GM21723 (cell line): ENCODE results near the gene SLX4IP.
"Not testable (repeated sequence)": the region's sequence is repeated elsewhere in the genome, so short reads cannot be mapped to it uniquely, and the experiment has no call there.

ENCODE experiments used
- ATAC-seq: cut with Tn5 transposase; IDR thresholded peaks from one replicate; pipeline ENCODE4 v1.9.1; 2021; ENCODE audit warnings: mild to moderate bottlenecking, moderate library complexity; ENCODE audit not compliant: unreplicated experiment

The SLX4IP gene

DNA sequence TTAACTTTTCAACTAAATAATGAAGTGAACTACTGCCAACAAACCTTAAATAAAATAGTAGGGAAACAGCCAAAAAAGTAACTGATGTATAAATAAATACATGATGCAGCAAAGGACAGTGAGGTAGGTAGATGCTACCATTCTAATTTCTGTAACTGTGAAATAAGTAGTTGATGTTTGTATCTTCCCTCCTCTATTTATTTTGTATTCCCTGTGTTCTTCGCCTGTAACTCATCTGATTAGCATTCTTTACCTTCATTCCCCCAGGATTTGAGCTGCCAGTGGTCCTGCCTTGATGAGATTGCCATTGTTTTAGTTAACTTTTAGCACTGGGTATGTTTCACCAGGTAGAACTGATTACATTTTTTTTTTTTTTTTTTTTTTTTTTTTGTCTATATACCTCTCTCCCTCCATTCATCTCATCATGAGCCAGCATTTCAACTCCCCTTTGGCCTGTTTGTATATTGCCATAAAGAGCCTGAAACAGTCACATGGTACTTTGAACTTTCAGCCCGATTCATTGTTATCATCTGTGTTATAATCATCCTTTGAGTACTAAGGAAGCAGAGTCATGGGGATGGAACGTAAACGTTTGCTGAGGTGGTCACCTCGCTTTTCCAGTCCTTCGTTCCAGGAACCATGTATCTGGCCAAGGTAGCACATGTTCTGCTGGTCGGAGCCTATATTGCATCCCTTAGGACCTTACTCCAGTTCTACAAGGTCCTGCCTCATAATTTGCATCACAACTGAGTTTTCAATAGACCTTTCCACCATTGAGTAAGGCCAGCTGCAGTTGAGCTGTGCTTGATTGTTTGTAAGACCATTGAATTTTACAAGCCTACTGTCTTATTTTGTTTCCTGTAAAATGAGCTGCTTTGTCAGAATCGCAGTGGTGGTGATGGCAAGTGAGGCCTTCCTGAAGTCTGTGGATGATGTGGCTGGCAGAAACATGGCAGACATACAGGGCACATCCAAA, 131.1 kb downstream of the SLX4IP start:
- ATAC-seq: no peak

DNA sequence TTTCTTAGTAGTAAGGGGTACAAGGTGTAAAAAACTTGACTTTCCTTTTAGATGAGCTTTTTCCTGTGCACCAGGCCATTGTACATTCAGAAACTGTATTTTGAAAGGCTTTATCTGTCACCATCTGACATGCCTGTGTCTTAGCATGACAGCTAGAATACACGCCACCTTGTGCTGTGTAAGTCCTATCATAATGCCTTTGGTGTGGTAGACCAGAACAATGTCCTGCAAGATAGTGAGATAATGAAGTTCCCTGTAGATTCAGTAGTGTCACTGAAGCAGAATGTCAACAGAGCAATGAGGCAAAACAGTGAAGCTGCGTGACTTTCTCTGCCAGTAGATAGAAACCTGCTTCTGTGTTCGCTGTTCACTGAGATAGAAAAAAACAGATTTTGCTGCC, 132.9 kb downstream of the SLX4IP start:
- ATAC-seq: no peak

DNA sequence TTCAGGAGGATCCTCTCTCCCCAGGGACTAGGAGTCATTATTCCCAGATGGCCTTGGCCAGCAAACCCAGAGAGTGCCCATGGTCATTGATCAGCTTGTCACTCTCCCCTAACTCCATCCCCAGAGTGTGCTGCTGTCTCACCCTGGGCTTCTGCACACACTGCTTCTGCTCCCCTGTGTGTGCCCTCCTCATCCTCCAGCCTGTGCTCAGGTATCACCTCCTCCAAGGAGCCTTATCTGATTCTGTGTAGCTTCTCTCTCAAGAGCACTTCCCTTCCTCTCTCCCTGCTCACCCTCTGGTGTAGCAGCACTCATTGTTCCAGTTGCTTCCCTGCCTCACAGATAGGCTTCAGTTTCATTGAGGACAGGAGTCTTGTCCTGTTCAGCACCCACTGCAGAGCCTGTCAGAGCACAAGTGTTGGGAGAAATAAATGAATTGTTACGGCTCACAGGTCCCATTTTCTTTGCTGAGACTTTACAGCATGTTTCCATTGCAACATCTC, 136.3 kb downstream of the SLX4IP start:
- ATAC-seq: no peak

DNA sequence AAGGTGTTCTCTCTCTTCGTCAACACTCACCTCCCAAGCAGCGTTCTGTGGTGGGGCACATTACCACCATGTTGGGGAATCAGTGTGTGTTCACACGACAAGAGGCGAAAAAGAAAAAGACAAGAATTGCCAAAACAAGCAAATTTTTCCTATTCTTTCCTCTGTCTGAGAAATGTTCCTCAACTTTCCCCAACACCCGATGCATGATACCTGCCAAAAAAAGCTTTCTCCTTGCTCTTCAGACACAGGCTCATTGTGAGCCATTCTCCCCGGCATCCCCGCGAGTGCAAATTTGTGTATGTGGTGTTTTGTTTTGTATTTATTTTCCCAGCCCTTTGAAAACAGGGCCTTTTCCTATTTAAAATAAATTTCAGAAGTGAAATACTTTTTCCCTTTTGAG, 137.7 kb downstream of the SLX4IP start:
- no peak for ATAC-seq

DNA sequence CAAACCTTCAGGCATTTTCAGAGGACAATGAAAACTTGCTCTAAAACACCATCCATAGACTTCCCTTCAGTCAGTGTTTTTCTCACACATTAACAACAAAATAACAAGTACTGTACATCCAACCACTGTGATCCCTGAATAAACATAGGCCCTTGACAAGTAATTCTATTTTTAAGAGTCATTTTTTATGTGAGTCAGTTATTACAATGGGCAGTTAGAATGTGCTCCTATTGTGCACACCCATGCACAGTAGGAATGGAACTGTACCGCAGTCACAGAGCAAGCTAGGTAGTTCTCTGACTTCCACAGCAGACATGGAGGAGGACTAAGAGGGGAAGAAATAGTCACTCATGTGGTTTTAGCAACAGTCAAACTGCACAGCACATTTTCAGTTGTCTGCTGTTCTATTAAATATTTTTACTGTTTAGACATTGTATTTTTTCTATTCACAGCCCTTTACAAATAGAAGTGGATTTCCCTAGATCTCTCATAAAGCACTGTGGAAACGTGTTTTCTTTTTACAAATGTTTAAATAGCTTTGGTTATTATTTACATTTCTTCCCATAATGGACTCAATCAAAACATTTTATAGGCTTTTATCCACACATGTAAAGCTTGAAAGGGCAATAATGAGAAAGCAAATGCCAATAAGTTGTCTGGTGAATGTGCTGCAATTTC, 138.3 kb downstream of the SLX4IP start:
- ATAC-seq: no peak

DNA sequence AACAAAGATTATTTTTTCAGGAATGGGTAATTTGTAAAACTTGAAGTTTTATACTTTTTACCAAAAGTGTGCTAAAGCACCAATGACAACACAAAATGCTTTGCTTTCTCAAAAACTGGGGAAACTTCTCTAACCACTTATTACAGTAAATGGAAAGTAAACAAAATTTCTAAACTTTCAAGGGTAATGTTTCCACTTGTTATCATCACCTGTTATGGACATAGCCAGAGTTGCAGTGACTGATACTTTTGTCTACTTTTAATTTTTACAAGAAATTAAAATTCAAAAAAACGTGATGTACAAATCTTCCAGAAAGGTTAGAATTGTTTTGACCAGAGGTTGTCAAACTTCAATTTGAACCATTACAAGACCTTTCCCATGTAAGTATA, 138.8 kb downstream of the SLX4IP start:
- no peak for ATAC-seq

DNA sequence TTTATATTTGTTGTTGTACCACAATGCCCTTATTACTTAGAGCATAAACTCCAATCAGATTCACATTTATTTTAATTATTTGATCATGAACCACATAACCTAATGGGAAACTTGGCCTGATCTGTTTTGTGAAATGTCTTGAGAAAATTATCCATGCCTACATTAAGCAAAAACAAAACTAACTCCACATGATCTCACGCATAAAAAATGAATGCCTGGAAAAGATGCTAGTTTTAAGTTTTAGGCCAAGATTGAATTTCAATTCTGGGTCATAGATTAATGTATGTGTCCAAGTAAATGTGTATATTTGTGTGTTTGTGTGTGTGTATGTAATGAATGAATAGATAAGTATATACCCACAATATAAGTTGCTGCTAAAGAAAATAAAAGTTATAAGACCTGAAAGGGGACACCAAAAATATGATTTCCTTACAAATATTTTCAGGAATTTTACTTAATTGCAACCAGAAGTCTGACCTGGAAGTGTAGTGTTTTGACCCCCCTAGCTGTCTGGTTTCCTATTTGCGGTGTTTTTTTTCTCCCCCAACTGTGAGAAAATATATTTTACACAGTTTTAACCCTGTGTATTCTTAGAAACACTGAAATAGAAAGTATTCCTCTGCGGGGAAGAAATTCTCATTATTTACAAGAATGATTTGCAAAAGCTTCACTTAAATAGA, 141.4 kb downstream of the SLX4IP start:
- no peak for ATAC-seq

DNA sequence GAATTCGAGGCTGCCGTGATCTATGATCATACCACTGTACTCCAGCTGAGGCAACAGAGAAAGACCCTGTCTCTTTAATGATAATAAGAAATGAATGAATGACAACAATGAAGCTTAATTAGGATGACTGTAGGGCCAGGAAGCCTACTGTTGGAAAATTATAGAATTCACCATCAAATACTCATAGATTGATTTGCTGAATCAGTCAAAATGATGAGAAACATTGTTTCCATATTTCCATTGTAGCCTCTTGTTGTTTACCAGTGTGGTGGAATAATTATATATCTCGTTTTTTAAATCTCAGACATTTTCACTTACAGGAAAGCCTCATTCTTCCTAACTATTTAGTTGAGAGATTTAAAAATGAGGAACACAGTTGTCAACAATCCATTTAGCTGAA, 142.5 kb downstream of the SLX4IP start:
- ATAC-seq: no peak

DNA sequence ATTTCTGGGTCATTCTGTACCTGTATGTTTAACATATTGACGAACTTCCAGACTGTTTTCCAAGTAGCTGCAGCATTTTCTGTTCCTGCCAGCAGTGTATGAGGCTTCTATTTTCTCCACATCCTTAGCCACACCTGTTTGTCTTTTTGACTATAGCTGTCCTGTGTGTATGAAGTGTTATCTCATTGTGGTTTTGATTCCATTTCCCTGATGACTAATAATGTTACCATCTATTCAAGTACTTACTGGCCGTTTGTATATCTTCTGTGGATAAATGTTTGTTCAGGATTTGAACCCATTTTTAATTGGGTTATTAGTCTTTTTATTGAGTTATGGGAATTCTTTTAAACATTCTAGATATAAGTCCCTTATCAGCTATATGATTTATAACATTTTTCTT, 143.5 kb downstream of the SLX4IP start:
- no peak for ATAC-seq

DNA sequence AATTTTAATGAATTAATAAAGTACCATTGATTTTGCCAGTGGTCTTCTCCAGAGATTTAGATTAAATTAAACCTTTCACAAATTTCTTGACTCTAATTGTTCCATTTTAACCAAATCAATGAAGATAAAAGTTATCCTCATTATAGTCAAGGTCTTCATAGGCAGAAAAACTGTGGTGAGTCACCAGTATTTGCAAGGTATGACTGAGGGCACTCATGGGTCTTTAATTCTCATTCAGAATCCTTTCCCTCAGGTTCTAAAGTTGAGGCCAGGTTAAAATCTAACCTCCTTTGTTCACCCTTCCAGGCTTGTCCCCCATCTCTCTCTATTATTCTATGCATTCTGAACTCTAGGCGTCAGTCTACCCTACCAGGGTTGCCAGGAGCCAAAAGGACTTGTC, 144.8 kb downstream of the SLX4IP start:
- ATAC-seq: no peak

DNA sequence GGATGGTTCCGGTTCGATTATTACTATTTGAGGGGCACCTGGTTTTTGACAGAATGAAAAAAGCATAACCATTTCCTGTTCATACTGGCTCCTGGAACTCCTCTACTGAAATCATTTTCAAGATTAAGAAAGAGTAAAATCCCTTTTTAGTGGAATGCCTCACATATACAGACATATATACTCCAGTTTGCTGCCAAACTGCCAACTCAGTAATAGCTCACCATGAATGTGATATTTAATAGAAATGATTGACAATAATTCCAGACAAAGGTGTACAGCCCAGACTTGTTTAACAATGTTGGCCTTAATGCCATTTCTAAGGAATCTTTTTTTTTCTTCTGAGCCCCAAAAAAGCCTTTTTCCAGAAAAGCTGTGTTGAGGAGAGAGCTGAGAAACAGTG, 145.6 kb downstream of the SLX4IP start:
- no peak for ATAC-seq

DNA sequence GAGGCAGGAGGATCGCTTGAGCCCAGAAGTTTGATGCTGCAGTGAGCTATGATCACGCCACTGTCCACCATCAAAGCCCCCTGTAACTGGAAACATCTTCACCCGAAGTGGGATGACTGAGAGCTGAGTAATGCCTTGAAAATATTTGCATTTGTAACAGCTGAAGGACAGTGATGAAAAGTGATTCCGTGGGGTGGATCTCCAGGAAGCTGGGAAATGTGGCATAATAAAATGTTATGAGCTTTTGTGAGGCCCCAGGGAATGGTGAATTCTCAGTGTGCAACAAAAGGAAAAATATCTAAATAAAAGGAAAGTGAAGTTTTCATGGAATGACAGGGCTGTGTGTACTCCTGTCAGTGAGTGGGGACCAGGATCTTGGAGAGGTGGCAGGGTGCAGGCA, 146.7 kb downstream of the SLX4IP start:
- ATAC-seq: no peak

DNA sequence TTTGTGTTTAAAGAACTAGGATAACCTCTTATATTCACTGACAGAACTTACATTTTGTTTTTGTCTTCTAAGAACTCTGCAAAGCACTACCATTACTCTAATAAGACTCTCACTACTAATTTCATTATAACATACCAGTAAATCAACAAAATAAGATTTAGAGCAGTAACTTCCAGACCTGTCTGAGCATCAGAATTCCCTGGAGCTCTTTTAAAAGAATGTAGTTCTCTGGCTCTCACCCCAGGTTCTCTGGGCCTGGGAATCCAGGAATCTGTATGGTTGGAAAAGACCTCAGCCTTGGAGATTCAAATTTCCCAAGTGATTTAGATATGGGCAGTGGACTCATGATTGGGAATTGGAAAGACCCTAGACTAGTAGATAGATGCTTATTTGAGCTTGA, 149.3 kb downstream of the SLX4IP start:
- ATAC-seq: no peak

DNA sequence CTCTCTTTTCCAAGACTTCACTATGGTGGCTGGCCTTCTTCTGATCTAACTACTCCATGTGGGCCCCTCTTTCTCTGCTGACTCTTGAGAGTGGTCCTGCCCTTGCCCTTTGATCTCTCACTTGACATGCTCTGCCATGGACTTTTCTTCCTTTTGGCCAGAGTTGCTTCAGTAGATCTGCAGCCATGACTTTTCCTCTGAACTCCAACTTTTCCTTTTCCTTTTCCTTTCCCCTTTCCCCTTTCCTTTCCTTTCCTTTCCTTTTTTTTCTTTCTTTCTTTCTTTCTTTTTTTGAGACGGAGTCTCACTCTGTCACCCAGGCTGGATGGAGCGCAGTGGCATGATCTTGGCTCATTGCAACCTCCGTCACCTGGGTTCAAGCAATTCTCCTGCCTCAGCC, 150.2 kb downstream of the SLX4IP start:
- no peak for ATAC-seq

DNA sequence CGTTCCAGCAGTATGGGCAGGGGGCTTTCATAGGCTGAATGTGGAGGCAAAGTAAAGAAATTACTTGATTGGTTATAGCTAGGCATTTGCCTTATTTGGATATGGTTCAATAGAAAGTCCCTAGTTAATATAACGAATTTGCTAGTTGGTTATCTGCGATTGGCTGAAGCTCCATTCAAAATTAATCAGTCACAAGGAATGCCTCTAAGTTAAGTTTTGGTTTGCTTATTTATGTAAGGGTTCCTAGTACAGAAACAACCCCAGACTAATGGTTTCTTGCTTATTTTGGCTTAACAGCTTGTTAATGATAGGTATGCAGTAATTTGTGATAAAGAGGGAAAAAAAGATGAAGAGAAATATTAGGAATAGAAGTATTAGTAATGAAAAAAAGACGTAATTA, 151.2 kb downstream of the SLX4IP start:
- no peak for ATAC-seq

DNA sequence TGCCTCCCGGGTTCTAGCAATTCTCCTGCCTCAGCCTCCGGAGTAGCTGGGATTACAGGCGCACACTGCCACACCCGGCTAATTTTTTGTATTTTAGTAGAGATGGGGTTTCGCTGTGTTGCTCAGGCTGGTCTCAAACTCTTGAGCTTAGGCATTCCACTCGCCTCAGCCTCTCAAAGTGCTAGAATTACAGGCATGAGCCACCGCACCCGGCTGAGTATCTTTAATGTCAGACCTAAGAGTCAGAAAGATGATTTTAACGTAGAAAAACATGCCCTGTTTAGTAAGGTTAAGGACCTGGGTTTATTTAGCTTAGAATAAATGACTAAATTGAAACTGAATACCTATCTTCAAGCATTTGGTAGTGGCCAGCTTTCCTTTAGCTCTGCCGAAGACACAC, 155.3 kb downstream of the SLX4IP start:
- not testable (repeated sequence) for ATAC-seq

DNA sequence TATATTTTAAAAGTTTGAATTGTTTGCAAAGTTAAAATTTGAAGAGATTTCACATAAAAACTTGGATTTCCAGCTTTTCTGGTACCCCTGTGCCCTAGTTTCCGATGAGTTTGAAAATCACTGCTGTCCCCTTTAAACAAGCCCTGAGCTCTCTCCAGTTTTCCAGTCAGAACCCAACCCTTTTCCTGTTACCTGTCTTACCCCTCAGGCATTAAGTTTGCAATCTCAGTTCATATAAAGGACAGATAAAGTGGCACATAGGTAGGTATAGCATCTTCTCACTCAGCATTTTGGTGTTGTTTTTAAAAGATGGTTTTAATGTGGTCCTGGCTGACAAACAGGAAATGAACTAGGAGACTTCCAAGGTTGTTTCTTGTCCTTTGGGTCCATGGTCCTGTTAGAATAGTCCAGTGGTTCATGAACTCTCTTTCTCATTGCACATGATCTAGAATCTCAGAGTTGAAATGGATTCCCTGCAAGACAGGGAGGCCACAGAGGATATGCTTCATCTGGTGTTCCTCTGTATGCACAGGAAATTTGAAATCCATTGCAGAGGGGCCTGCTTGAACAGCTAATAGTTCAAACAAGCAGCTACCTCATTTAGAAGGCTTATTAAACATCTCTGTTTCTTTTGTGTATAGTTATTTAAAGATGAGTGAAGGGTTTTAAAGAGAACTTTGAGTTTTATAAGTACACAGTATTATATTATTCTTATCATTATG, 156.0 kb downstream of the SLX4IP start:
- ATAC-seq: no peak

DNA sequence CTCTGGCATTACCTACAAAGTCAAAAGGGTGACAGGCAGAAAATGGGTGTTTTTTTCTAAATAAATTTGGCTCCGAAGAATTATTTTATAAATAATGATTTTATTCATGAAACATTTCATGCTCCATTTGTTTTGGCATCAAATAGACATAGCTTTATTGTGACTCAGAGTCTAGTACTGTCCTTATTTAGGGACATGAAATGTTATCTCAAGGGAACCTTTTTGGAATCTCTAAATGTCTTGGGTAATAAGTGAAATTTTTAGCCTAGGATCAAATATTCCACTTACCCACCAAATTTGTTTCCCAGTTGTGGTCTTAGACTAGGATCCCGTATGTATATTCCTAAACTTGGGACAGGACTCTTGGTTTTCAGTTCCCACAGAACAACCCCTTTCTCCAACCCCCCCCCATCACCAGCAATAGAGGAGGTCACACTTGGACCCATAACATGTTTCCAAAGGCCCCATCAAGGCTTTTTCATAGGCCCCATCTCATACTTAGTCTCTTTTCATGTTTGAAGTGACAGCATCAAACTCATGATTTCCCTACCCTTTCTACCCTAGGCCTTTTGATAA, 156.9 kb downstream of the SLX4IP start:
- ATAC-seq: no peak

DNA sequence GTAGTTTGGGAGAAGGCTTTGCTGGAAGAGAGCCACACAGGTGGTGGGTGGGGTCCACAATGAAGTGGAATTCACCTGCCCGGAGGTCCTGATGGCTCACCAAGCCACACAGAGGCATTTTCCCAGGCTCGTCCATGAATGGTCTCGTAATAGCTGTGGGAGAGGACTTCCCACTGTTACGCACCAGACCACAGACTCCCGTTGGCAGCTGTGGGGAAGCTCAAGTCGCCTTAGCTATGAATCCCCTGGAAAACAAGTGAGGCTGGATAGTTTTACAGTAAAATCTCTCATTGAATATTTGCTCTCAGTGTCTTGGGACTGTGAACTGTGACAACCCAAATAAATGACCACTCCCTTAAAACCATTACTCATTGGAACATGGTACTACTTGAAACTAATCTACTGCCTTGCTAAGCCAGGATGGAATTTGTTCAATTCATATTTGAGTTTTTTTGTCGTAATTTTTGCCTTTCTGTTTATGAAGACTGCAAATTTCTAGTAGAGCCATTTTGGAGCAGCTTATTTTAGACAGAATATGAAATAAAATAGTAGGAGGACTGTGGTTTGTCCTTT, 159.3 kb downstream of the SLX4IP start:
- no peak for ATAC-seq

DNA sequence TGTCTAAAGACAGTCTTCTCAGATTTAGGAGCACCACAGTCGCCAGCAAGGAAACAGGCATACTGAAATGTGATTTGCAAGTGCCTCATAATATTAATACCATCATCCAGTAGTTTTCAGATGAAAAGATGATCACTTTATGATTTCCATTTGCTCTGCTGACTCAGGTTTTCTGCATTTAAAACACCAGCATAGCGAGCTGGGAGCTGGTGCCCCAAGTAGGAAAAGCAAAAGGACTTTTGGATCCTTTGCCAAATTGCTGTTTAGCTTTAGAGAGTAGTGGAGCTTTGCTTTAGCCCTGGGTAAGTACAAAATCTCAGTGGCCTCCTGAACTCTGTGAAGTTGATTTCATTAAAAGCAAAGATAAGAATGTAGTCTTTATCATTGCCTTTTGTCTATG, 160.2 kb downstream of the SLX4IP start:
- no peak for ATAC-seq
